VCaP (cell line): ENCODE measurements around the gene CLCA4.

Experiments used
- H3K27ac ChIP-seq: fragments of 450-650 bp; 2 replicates; pipeline ENCODE4 v1.5.1; 2017
- CTCF ChIP-seq: fragments of 450-650 bp; conservative IDR thresholded peaks from 2 replicates; pipeline ENCODE4 v1.5.1; 2017; ENCODE audit warnings: mild to moderate bottlenecking, moderate library complexity

The CLCA4 gene

GRCh38 chr1:86618358-86618757, 71.5 kb downstream of the CLCA4 start:
- no peak overlapping the region for H3K27ac ChIP-seq
- no peak for TF ChIP-seq CTCF

- TF ChIP-seq CTCF: no peak
- H3K27ac ChIP-seq: no peak overlapping the region
These were observed 72.4 kb downstream of the CLCA4 start for GRCh38 chr1:86619313-86619712.

GRCh38 chr1:86621286-86621685, 74.4 kb downstream of the CLCA4 start:
- TF ChIP-seq CTCF: no peak
- no peak overlapping the region for H3K27ac ChIP-seq
